Sigmoid colon (tissue), 4 donors: ENCODE results near the gene GALK1.
A peak's percentile ranks its signal among the peaks of the same experiment; 100 is the strongest.

ENCODE experiments used
- CTCF ChIP-seq, 4 experiments: fragments of 450-650 bp in 3 of 4; fragments of 200-600 bp in 1 of 4; IDR thresholded peaks; one replicate each; pipeline ENCODE4 v1.5.1; 2016 to 2019; ENCODE audit warnings: antibody characterized with exemption in 4 of 4, mild to moderate bottlenecking in 3 of 4, moderate library complexity in 2 of 4
- EP300 ChIP-seq, 4 donors: sonication (generic); formaldehyde crosslinking; IDR thresholded peaks; one replicate each; pipeline ENCODE4 v1.6.1; 2017; ENCODE audit warnings: antibody characterized with exemption in 4 of 4
- POLR2AphosphoS5 ChIP-seq, 4 donors: sonication (generic); formaldehyde crosslinking; IDR thresholded peaks; one replicate each; pipeline ENCODE4 v1.6.1; 2017; ENCODE audit warnings: antibody characterized with exemption in 4 of 4

GRCh38 chr17:75784473-75785015 lies 19.6 kb upstream of the GALK1 start, which contains the start of gene UNK:
- no peak for TF ChIP-seq CTCF (IDR thresholded peaks at IDR 0.05)
- peak in 1 of 4 donors; percentile 81 for TF ChIP-seq EP300 (IDR thresholded peaks at IDR 0.05)
- peak; percentile 89 to 94 (median 92) for TF ChIP-seq POLR2AphosphoS5 (IDR thresholded peaks at IDR 0.05)
